Osteoblast (primary cell): Measurements from ENCODE around the gene NUBPL. TPM values are rescaled to one million over a fixed set of nuclear protein-coding genes. Genes with fewer than 3 reads are reported as not detected.

Experiments
- DNase-seq: peaks from one replicate; pipeline ENCODE4 v3.0.0; 2011; ENCODE audit warnings: low spot score, mixed read lengths; ENCODE audit not compliant: insufficient read length; ENCODE audit errors: missing footprints
- H2AFZ ChIP-seq: 2 replicates; pipeline ENCODE4 v1.6.0; 2011; ENCODE audit warnings: mild to moderate bottlenecking, low read length
- H3K27ac ChIP-seq: 2 replicates; pipeline ENCODE4 v1.5.1; 2011; ENCODE audit warnings: mild to moderate bottlenecking, low read depth, low read length, moderate library complexity
- H3K27me3 ChIP-seq: 2 replicates; pipeline ENCODE4 v1.6.0; 2012; ENCODE audit warnings: mild to moderate bottlenecking, control low read depth, inconsistent platforms, low read length, moderate library complexity; ENCODE audit not compliant: insufficient read depth
- H3K36me3 ChIP-seq: 2 replicates; pipeline ENCODE4 v1.5.1; 2011; ENCODE audit warnings: mild to moderate bottlenecking, low read length, control low read depth, moderate library complexity; ENCODE audit not compliant: insufficient read depth
- H3K4me1 ChIP-seq: 2 replicates; pipeline ENCODE4 v1.5.1; 2011; ENCODE audit warnings: mild to moderate bottlenecking, low read length, control low read depth, moderate library complexity; ENCODE audit not compliant: insufficient read depth
- H3K4me2 ChIP-seq: 2 replicates; pipeline ENCODE4 v1.6.0; 2011; ENCODE audit warnings: mild to moderate bottlenecking, low read length; ENCODE audit not compliant: insufficient read depth
- H3K4me3 ChIP-seq: fragments of 200-600 bp; sonication (generic); 3 replicates; pipeline ENCODE4 v1.5.1; 2012; ENCODE audit warnings: mild to moderate bottlenecking, low read length, inconsistent platforms; ENCODE audit not compliant: insufficient read depth
- H3K79me2 ChIP-seq: 2 replicates; pipeline ENCODE4 v1.6.0; 2012; ENCODE audit warnings: mild to moderate bottlenecking, low read length, control low read depth, inconsistent platforms; ENCODE audit not compliant: insufficient read depth
- H3K9me3 ChIP-seq: 2 replicates; pipeline ENCODE4 v1.5.1; 2011; ENCODE audit warnings: low read depth, low read length, control low read depth
- H4K20me1 ChIP-seq: 2 replicates; pipeline ENCODE4 v1.6.0; 2012; ENCODE audit warnings: mild to moderate bottlenecking, low read length, control low read depth; ENCODE audit not compliant: insufficient read depth
- total RNA-seq: library from RNA; depleted of rRNA; stranded (reverse); fragments of >200 nt; gene quantifications from 2 replicates; pipeline ENCODE4 v1.2.3, GENCODE V29; 2012
- TF ChIP-seq, protein P1 (sequence below): IDR thresholded peaks from 2 replicates; pipeline ENCODE4 v1.5.1; 2011; ENCODE audit warnings: mild to moderate bottlenecking, low read depth, low read length, moderate library complexity; ENCODE audit errors: extremely low read depth

The NUBPL gene
- total RNA-seq, 1 donor: 11.6 TPM

DNA sequence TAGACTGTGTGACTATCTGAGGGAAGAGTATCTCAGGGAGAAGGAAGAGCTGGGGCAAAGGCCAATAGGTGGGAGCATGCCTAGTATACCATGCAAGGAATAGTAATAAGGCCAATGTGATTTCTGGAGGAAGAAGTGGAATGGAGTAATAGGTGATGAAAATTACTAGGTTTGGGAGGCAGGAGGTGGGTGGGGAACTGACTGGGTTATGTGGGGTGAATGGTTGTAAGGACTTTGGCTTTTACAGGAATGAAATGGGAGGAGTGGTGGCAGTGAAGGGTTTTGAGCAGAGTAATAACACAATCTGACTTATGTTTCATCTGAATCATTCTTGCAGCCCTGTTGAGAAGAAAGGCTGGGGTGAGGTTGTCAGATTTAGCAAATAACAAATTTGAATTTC is 30.9 kb downstream of the NUBPL start:
- H3K36me3 ChIP-seq: no peaks in the 10 kb centered on the region
- H4K20me1 ChIP-seq: no peaks in the 10 kb centered on the region
- peak; percentile 74 for DNase-seq
- peaks cover 4% of the 10 kb centered on the region for H3K4me1 ChIP-seq
- TF ChIP-seq, protein P1, sequence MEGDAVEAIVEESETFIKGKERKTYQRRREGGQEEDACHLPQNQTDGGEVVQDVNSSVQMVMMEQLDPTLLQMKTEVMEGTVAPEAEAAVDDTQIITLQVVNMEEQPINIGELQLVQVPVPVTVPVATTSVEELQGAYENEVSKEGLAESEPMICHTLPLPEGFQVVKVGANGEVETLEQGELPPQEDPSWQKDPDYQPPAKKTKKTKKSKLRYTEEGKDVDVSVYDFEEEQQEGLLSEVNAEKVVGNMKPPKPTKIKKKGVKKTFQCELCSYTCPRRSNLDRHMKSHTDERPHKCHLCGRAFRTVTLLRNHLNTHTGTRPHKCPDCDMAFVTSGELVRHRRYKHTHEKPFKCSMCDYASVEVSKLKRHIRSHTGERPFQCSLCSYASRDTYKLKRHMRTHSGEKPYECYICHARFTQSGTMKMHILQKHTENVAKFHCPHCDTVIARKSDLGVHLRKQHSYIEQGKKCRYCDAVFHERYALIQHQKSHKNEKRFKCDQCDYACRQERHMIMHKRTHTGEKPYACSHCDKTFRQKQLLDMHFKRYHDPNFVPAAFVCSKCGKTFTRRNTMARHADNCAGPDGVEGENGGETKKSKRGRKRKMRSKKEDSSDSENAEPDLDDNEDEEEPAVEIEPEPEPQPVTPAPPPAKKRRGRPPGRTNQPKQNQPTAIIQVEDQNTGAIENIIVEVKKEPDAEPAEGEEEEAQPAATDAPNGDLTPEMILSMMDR: no peak
- no peaks in the 10 kb centered on the region for H3K79me2 ChIP-seq
- no peaks in the 10 kb centered on the region for H3K27me3 ChIP-seq
- H3K4me3 ChIP-seq: no peak overlapping the region
- no peaks in the 10 kb centered on the region for H3K9me3 ChIP-seq
- no peak overlapping the region for H3K27ac ChIP-seq
- H3K4me2 ChIP-seq: no peak overlapping the region
- H2AFZ ChIP-seq: no peak overlapping the region

DNA sequence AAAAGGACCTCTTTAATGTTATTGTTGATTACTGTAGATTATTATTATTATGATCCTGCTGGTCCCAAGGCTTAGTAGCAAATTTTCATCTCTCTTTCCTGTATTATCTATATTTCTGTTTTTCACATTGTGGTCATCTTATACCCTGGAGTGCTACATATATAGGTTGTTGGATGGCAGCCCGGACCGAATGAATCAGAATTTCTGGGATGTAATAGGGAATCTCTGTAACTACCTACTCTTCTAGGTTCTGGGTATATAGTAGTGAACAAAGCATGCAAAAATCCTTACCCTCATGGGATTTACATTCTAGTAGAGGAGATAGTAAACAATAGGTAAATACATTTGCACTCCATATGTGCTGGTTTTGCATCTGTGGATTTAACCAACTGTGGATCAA is 31.4 kb downstream of the NUBPL start:
- H2AFZ ChIP-seq: no peak overlapping the region
- no peak overlapping the region for H3K4me3 ChIP-seq
- no peaks in the 10 kb centered on the region for H3K36me3 ChIP-seq
- no peaks in the 10 kb centered on the region for H3K79me2 ChIP-seq
- peak; percentile 10 for DNase-seq
- H3K4me2 ChIP-seq: no peak overlapping the region
- H3K9me3 ChIP-seq: no peaks in the 10 kb centered on the region
- H3K27ac ChIP-seq: no peak overlapping the region
- H4K20me1 ChIP-seq: no peaks in the 10 kb centered on the region
- peaks cover 4% of the 10 kb centered on the region for H3K4me1 ChIP-seq
- no peaks in the 10 kb centered on the region for H3K27me3 ChIP-seq
- TF ChIP-seq, protein P1: no peak

DNA sequence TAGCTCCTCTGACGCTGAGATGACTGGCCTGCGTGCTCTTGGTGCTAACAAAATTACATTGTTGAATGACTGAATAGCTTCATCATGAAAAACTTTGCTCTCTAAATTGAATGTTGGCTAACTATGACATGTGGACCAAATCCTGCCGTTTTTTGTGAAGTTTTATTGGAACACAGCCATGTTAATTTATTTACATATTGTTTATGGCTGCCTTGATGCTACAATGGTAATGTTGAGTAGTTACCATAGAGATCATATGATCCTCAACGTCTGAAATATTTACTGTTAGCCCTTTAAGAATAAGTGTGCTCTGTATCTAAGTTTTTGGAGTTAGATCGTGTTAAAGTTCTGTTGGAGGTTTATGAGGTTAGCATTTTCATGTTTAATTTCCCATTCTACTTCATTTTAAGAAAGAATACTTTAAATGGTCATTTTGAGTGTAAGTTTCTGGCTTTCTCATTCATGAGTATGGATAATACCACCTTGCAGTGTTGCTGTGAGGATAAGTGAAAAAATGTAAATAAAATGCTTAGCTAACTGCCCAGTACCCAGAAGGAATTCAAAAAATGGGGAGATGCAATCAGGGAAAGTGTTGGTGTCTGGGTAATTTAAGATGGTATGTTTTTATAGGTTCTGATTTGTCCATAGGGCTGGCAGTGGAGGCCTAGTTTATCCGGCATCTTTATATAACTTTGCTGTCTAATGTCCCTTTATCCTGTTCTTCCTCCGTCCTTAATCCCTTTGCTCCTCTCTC is 35.3 kb downstream of the NUBPL start:
- H3K27ac ChIP-seq: no peak overlapping the region
- DNase-seq: no peak

DNA sequence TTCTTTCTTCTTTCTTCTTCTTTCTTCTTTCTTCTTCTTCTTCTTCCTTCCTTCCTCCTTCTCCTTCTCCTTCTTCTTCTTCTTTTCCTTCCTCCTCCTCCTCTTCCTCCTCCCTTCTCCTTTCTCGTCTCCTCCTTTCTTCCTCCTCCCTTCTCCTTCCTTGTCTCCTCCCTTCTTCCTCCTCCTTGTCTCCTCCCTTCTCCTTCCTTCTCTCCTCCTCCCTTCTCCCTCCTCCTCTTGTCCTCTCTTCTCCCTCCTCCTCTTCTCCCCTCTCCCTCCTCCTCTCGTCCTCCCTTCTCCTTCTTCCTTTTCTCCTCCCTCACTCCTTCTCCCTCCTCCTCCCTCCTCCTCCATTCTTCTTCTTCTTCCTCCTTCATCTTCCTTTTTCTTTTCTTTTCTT is 44.5 kb downstream of the NUBPL start:
- Histone ChIP-seq H2AFZ (no peak overlapping the region), H3K4me2 (no peak overlapping the region), H3K4me3 (no peak overlapping the region), H3K9me3 (no peaks in the 10 kb centered on the region), H3K27ac (no peak overlapping the region), H3K4me1 (no peaks in the 10 kb centered on the region), H3K27me3 (no peaks in the 10 kb centered on the region), H3K79me2 (no peaks in the 10 kb centered on the region), H3K36me3 (no peaks in the 10 kb centered on the region), H4K20me1 (no peaks in the 10 kb centered on the region)
- TF ChIP-seq, protein P1: no peak
- DNase-seq: no peak

More for the DNA sequence above, 35.3 kb downstream of the NUBPL start:
- Histone ChIP-seq H3K9me3 (no peaks in the 10 kb centered on the region), H2AFZ (no peak overlapping the region), H3K79me2 (no peaks in the 10 kb centered on the region), H3K4me1 (peaks cover 4% of the 10 kb centered on the region), H4K20me1 (no peaks in the 10 kb centered on the region), H3K27me3 (no peaks in the 10 kb centered on the region), H3K36me3 (no peaks in the 10 kb centered on the region), H3K4me3 (no peak overlapping the region), H3K4me2 (no peak overlapping the region)
- TF ChIP-seq, protein P1: no peak
